Stimulated activated naive CD8-positive, alpha-beta T cell treated with anti-CD3 and anti-CD28 coated beads, Interleukin-15, Interleukin-2, amounts not matched to agents 100 ng/mL and 50 ng/mL, for 24 hours (primary cell): ENCODE data around the gene GOLGA8F.
"Not testable (repeated sequence)": the region's sequence is repeated elsewhere in the genome, so short reads cannot be mapped to it uniquely, and the experiment has no call there.

Experiments
- H3K27ac Mint-ChIP-seq: one replicate; pipeline ENCODE4 v1.8.0; 2021; ENCODE audit warnings: mild to moderate bottlenecking, mixed read lengths
- H3K27me3 Mint-ChIP-seq: one replicate; pipeline ENCODE4 v1.8.0; 2021; ENCODE audit warnings: mixed read lengths
- H3K36me3 Mint-ChIP-seq: one replicate; pipeline ENCODE4 v1.8.0; 2021; ENCODE audit warnings: low read depth, mixed read lengths
- H3K4me1 Mint-ChIP-seq: one replicate; pipeline ENCODE4 v1.8.0; 2021; ENCODE audit warnings: low read depth, mixed read lengths
- H3K4me3 Mint-ChIP-seq: one replicate; pipeline ENCODE4 v1.8.0; 2021; ENCODE audit warnings: mild to moderate bottlenecking, mixed read lengths
- H3K9me3 Mint-ChIP-seq: one replicate; pipeline ENCODE4 v1.8.0; 2021; ENCODE audit warnings: mixed read lengths

The GOLGA8F gene

GRCh38 chr15:28378364-28378763 lies at the start of gene GOLGA8F:
TSS of gene GOLGA8F (plus strand) at chr15:28378664. CDS start at chr15:28378762, 98 bp downstream.
- H3K36me3 Mint-ChIP-seq, H3K4me1 Mint-ChIP-seq, H3K9me3 Mint-ChIP-seq, H3K27ac Mint-ChIP-seq, H3K27me3 Mint-ChIP-seq, H3K4me3 Mint-ChIP-seq: not testable (repeated sequence)

- not testable (repeated sequence) for H3K9me3 Mint-ChIP-seq, H3K27me3 Mint-ChIP-seq, H3K4me3 Mint-ChIP-seq, H3K36me3 Mint-ChIP-seq, H3K27ac Mint-ChIP-seq, H3K4me1 Mint-ChIP-seq
Measured at GRCh38 chr15:28357984-28358383, 20.5 kb upstream of the GOLGA8F start, which contains the start of gene GOLGA6L24. TSS of gene GOLGA6L24 (minus strand) at chr15:28358084. CDS start at chr15:28358023, 61 bp downstream.

GRCh38 chr15:28365502-28365901 lies 13.0 kb upstream of the GOLGA8F start:
- H3K9me3 Mint-ChIP-seq, H3K36me3 Mint-ChIP-seq, H3K4me1 Mint-ChIP-seq, H3K4me3 Mint-ChIP-seq, H3K27ac Mint-ChIP-seq, H3K27me3 Mint-ChIP-seq: not testable (repeated sequence)

GRCh38 chr15:28380053-28380452 lies 1.6 kb downstream of the GOLGA8F start:
- H3K36me3 Mint-ChIP-seq, H3K4me3 Mint-ChIP-seq, H3K27me3 Mint-ChIP-seq, H3K27ac Mint-ChIP-seq, H3K4me1 Mint-ChIP-seq, H3K9me3 Mint-ChIP-seq: not testable (repeated sequence)

GRCh38 chr15:28396022-28396421 lies 17.6 kb downstream of the GOLGA8F start:
- not testable (repeated sequence) for H3K9me3 Mint-ChIP-seq, H3K4me1 Mint-ChIP-seq, H3K27ac Mint-ChIP-seq, H3K36me3 Mint-ChIP-seq, H3K27me3 Mint-ChIP-seq, H3K4me3 Mint-ChIP-seq

- H3K36me3 Mint-ChIP-seq, H3K9me3 Mint-ChIP-seq, H3K4me1 Mint-ChIP-seq, H3K27ac Mint-ChIP-seq, H3K27me3 Mint-ChIP-seq, H3K4me3 Mint-ChIP-seq: not testable (repeated sequence)
Measured at GRCh38 chr15:28402774-28403435, 24.4 kb downstream of the GOLGA8F start.

GRCh38 chr15:28420470-28420869 lies 42.0 kb downstream of the GOLGA8F start:
- H3K4me1 Mint-ChIP-seq, H3K27me3 Mint-ChIP-seq, H3K4me3 Mint-ChIP-seq, H3K36me3 Mint-ChIP-seq, H3K27ac Mint-ChIP-seq, H3K9me3 Mint-ChIP-seq: not testable (repeated sequence)

GRCh38 chr15:28435594-28435993 lies 57.1 kb downstream of the GOLGA8F start:
- not testable (repeated sequence) for H3K9me3 Mint-ChIP-seq, H3K4me1 Mint-ChIP-seq, H3K27ac Mint-ChIP-seq, H3K27me3 Mint-ChIP-seq, H3K4me3 Mint-ChIP-seq, H3K36me3 Mint-ChIP-seq
